K562 (cell line): ENCODE results near the gene ARHGAP24.
"Not testable (repeated sequence)": the region's sequence is repeated elsewhere in the genome, so short reads cannot be mapped to it uniquely, and the experiment has no call there.

ENCODE experiments used
- ARID2 ChIP-seq: fragments of 450-650 bp; IDR thresholded peaks from 2 replicates; pipeline ENCODE4 v1.6.1; 2017; ENCODE audit warnings: antibody characterized with exemption, mild to moderate bottlenecking
- CTCF ChIP-seq, 3 experiments: IDR thresholded peaks in 2 of 3; conservative IDR thresholded peaks in 1 of 3; 2 replicates each; pipeline ENCODE4 v1.5.1; 2011 to 2012; ENCODE audit warnings: low read length in 3 of 3, mild to moderate bottlenecking in 3 of 3, control low read depth in 2 of 3, improper control_type of control experiment in 1 of 3, inconsistent platforms in 1 of 3, low read depth in 1 of 3, mixed read lengths in 1 of 3, moderate library complexity in 1 of 3; ENCODE audit not compliant: insufficient read depth in 2 of 3
- ETS1 ChIP-seq: conservative IDR thresholded peaks from 2 replicates; pipeline ENCODE4 v1.6.1; 2011; ENCODE audit warnings: low read depth, mild to moderate bottlenecking, low read length; ENCODE audit not compliant: control insufficient read depth
- GABPB1 ChIP-seq: sonication (generic); formaldehyde crosslinking; IDR thresholded peaks from 2 replicates; pipeline ENCODE4 v1.8.0; 2022; ENCODE audit warnings: mild to moderate bottlenecking, missing genetic modification reagents
- NONO ChIP-seq, 2 experiments: fragments of 200-400 bp in 1 of 2; fragments of 450-650 bp in 1 of 2; formaldehyde crosslinking in 1 of 2; IDR thresholded peaks; 2 replicates each; pipeline ENCODE4 v1.6.1; 2017; ENCODE audit warnings: low read depth in 2 of 2, mild to moderate bottlenecking in 2 of 2, moderate library complexity in 2 of 2, low read length in 1 of 2
- PRPF4 ChIP-seq: fragments of 200-400 bp; formaldehyde crosslinking; IDR thresholded peaks from one replicate; pipeline ENCODE4 v1.6.1; 2017; ENCODE audit warnings: low read length, low read depth, mild to moderate bottlenecking; ENCODE audit not compliant: insufficient read depth, poor library complexity, severe bottlenecking
- SIN3B ChIP-seq: fragments of 450-650 bp; IDR thresholded peaks from 2 replicates; pipeline ENCODE4 v1.6.1; 2017; ENCODE audit warnings: low read depth, mild to moderate bottlenecking, moderate library complexity

GRCh38 chr4:86021671-86022070 is 546.7 kb downstream of the ARHGAP24 start:
- not testable (repeated sequence) for TF ChIP-seq PRPF4; CTCF (IDR thresholded peaks at IDR 0.05 in 2 of 3, conservative IDR thresholded peaks at IDR 0.05 in 1 of 3; ENCODE audit: insufficient read depth in 2 of 3, low read depth in 1 of 3, low read length in 3 of 3); ARID2; ETS1; SIN3B; NONO (IDR thresholded peaks at IDR 0.05; ENCODE audit: low read depth in 2 of 2, low read length in 1 of 2); GABPB1 (CRISPR knock-in tag)
